HEK293T (cell line): ENCODE results near the gene TBC1D14.
"Not testable (repeated sequence)": the region's sequence is repeated elsewhere in the genome, so short reads cannot be mapped to it uniquely, and the experiment has no call there.

ENCODE experiments used
- CTCF ChIA-PET: fragments of 350-600 bp; formaldehyde crosslinking; extraction: SDS; loops from one replicate; lab custom pipeline; 2021; ENCODE audit warnings: antibody characterized with exemption, inconsistent platforms; lab: Yijun Ruan, JAX
- POLR2A ChIA-PET: fragments of 350-600 bp; formaldehyde crosslinking; extraction: SDS; loops from one replicate; lab custom pipeline; 2020; ENCODE audit warnings: antibody characterized with exemption, inconsistent platforms; lab: Yijun Ruan, JAX
- DNase-seq: peaks from one replicate; pipeline ENCODE4 v3.0.0; 2012; ENCODE audit warnings: mixed read lengths; ENCODE audit errors: extremely low spot score
- ARNT ChIP-seq: fragments of 450-650 bp; IDR thresholded peaks from 2 replicates; pipeline ENCODE4 v1.6.1; 2017; ENCODE audit warnings: mild to moderate bottlenecking
- BHLHE40 ChIP-seq: fragments of 450-650 bp; IDR thresholded peaks from 2 replicates; pipeline ENCODE4 v1.6.1; 2016; ENCODE audit warnings: mild to moderate bottlenecking, moderate library complexity, borderline replicate concordance
- CTBP1 ChIP-seq: fragments of 450-650 bp; IDR thresholded peaks from 2 replicates; pipeline ENCODE4 v1.6.1; 2016; ENCODE audit warnings: borderline replicate concordance
- ELF4 ChIP-seq: fragments of 450-650 bp; IDR thresholded peaks from 2 replicates; pipeline ENCODE4 v1.6.1; 2017; ENCODE audit warnings: antibody characterized with exemption
- FOXA1 ChIP-seq: fragments of 450-650 bp; IDR thresholded peaks from 2 replicates; pipeline ENCODE4 v1.6.1; 2016; ENCODE audit warnings: mild to moderate bottlenecking
- FOXK2 ChIP-seq: fragments of 450-650 bp; IDR thresholded peaks from 2 replicates; pipeline ENCODE4 v1.6.1; 2016; ENCODE audit warnings: mild to moderate bottlenecking
- FOXM1 ChIP-seq: fragments of 450-650 bp; IDR thresholded peaks from 2 replicates; pipeline ENCODE4 v1.6.1; 2017; ENCODE audit warnings: mild to moderate bottlenecking, borderline replicate concordance
- HDGF ChIP-seq: fragments of 450-650 bp; IDR thresholded peaks from 2 replicates; pipeline ENCODE4 v1.6.1; 2017; ENCODE audit warnings: antibody characterized with exemption, borderline replicate concordance
- L3MBTL2 ChIP-seq: fragments of 450-650 bp; conservative IDR thresholded peaks from 2 replicates; pipeline ENCODE4 v1.6.1; 2016; ENCODE audit warnings: mild to moderate bottlenecking
- LEF1 ChIP-seq: fragments of 450-650 bp; IDR thresholded peaks from 2 replicates; pipeline ENCODE4 v1.6.1; 2017; ENCODE audit warnings: mild to moderate bottlenecking, borderline replicate concordance
- NFRKB ChIP-seq: fragments of 450-650 bp; IDR thresholded peaks from 2 replicates; pipeline ENCODE4 v1.6.1; 2016; ENCODE audit warnings: mild to moderate bottlenecking, moderate library complexity
- SP1 ChIP-seq: fragments of 450-650 bp; IDR thresholded peaks from 2 replicates; pipeline ENCODE4 v1.6.1; 2017
- SUZ12 ChIP-seq: fragments of 450-650 bp; IDR thresholded peaks from 2 replicates; pipeline ENCODE4 v1.6.1; 2016; ENCODE audit warnings: mild to moderate bottlenecking
- TARDBP ChIP-seq: fragments of 450-650 bp; IDR thresholded peaks from 2 replicates; pipeline ENCODE4 v1.6.1; 2016
- ZNF384 ChIP-seq: fragments of 450-650 bp; IDR thresholded peaks from 2 replicates; pipeline ENCODE4 v1.6.1; 2016
- TF ChIP-seq, protein P1 (sequence below): fragments of 450-650 bp; IDR thresholded peaks from 2 replicates; pipeline ENCODE4 v1.6.1; 2016

Gene TBC1D14

DNA sequence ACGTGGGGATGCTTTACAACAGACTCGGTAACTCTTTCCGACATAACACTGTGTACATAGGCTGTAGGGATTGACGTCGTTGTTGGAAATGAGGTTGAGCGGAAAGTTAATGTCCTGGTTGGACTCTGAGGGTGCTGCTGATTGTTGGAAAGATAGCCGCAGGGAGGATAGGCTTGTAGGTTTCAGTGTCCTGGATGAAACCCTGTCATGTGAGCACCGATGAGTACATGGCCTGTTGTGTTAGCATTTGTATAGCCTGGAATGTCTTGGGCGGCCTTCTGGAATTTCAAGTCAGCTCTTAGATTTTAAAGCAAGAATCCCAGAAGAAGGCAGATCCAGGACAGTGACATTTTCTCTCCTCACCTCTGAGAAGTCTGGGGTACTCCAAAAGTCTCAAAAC, 63.3 kb downstream of the TBC1D14 start:
- TF ChIP-seq ZNF384: no peak
- TF ChIP-seq, protein P1, sequence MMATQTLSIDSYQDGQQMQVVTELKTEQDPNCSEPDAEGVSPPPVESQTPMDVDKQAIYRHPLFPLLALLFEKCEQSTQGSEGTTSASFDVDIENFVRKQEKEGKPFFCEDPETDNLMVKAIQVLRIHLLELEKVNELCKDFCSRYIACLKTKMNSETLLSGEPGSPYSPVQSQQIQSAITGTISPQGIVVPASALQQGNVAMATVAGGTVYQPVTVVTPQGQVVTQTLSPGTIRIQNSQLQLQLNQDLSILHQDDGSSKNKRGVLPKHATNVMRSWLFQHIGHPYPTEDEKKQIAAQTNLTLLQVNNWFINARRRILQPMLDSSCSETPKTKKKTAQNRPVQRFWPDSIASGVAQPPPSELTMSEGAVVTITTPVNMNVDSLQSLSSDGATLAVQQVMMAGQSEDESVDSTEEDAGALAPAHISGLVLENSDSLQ: no peak
- no peak for TF ChIP-seq ELF4
- TF ChIP-seq L3MBTL2: no peak
- no peak for TF ChIP-seq FOXA1
- no peak for TF ChIP-seq HDGF
- TF ChIP-seq LEF1: no peak
- TF ChIP-seq SUZ12: no peak
- no peak for TF ChIP-seq NFRKB
- no peak for TF ChIP-seq ARNT
- TF ChIP-seq TARDBP: no peak
- TF ChIP-seq FOXK2: no peak
- TF ChIP-seq FOXM1: no peak
- TF ChIP-seq BHLHE40: no peak
- TF ChIP-seq SP1: no peak
- TF ChIP-seq CTBP1: no peak
- ChIA-PET POLR2A (interaction anchor here (0.6 to 1.4 kb wide), 2 partner anchors 12 to 310 kb away, joined by 3 read pairs; no protein-coding TSS in a partner anchor), CTCF (interaction anchor here (3.0 kb wide), 1 partner anchor 98 kb away, joined by 8 read pairs; no protein-coding TSS in a partner anchor)
- DNase-seq: no peak

DNA sequence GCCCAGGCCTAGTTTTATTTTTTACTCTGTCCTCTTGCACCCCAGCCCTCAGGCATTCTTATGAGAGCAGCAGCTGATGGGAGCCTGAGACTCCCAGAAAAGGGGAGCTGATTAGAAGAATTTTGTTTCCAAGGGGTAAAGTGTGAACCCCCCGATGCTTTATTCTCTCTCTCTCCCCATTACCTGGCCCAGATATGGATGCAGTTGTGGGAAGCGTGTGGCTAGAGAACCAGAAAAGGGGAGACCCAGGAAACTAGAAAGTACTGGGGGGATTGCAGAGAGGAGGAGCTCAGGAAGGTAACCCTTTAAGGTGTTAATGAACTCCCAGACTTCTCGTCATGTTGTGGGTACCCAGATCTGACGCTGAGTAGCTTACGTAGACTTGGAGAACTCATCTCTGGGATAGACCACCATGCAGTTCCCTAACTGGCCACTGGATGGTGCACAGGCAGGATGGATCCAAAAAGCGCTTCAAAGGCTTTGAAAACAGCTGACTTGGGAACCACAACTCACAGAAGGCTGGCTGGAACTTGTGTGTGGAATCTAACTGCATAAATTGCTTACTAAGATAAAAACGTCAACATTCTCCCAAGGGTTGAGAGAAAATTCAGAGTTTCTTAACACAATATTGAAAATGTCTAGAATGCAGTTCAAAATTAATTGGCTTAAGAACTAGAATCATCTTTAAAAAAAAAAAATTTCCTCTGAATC, 64.7 kb downstream of the TBC1D14 start:
- ChIA-PET CTCF (interaction anchor here (0.6 to 3.0 kb wide), 9 partner anchors 9 to 97 kb away, joined by 3 to 9 read pairs (median 7); partner anchors contain the start of genes TADA2B and TBC1D14), POLR2A (interaction anchor here (0.7 to 1.4 kb wide), 4 partner anchors 11 to 97 kb away, joined by 3 to 5 read pairs (median 4); partner anchors contain the start of gene GRPEL1)
- peak; percentile 10; the same call in 1 of the 2 replicates for TF ChIP-seq ZNF384
- TF ChIP-seq LEF1: 0 out of 2 replicates have a peak, but pooled peaks have one; percentile 47
- no peak for TF ChIP-seq ARNT
- DNase-seq: peak; percentile 89

DNA sequence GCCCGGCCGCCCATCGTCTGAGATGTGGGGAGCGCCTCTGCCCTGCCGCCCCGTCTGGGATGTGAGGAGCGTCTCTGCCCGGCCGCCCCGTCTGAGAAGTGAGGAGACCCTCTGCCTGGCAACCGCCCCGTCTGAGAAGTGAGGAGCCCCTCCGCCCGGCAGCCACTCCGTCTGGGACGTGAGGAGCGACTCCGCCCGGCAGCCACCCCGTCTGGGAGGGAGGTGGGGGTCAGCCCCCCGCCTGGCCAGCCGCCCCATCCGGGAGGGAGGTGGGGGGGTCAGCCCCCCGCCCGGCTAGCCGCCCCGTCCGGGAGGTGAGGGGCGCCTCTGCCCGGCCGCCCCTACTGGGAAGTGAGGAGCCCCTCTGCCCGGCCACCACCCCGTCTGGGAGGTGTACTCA, 68.2 kb downstream of the TBC1D14 start:
- DNase-seq, POLR2A ChIA-PET, CTCF ChIA-PET: not testable (repeated sequence)

DNA sequence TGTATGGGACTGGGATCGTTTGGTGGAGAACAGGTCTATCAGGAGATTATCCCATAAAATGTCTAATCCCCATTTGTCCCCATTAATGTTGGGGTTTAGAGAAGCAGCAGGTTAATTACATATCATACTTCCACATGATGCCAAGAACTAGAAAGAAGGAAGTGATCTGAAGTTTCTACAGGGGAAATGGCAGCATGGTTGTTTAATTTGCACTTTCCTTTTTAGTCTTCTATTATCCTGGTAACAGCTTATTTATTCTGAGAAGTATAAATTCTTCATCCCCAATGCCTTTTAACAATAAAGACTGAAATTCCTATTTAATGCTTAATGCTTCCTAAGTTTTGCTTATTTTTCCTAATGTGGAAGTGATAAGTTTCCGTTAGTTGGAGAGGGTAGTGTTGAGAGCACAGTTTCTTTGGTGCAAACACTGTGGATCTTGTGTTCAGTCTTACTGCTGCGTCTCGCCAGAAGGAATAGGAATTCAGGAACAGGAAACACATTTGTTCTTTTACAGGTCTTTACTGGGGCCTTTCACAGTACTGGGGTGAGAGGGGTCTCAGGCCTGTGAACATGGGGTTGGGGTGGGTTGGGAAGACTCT, 74.0 kb downstream of the TBC1D14 start:
- DNase-seq: no peak
- TF ChIP-seq SP1 (no peak), FOXA1 (no peak), ELF4 (no peak), LEF1 (no peak), FOXK2 (no peak), BHLHE40 (no peak), SUZ12 (no peak), HDGF (no peak), ARNT (no peak), CTBP1 (no peak), FOXM1 (no peak), NFRKB (no peak), ZNF384 (no peak)
- POLR2A ChIA-PET: interaction anchor here (1.6 kb wide), 1 partner anchor 74 kb away, joined by 5 read pairs; the partner anchor contains the start of gene TBC1D14
- CTCF ChIA-PET: interaction anchor here (1.0 to 2.4 kb wide), 2 partner anchors 9 to 59 kb away, joined by 3 to 9 read pairs; a partner anchor contains a TSS

DNA sequence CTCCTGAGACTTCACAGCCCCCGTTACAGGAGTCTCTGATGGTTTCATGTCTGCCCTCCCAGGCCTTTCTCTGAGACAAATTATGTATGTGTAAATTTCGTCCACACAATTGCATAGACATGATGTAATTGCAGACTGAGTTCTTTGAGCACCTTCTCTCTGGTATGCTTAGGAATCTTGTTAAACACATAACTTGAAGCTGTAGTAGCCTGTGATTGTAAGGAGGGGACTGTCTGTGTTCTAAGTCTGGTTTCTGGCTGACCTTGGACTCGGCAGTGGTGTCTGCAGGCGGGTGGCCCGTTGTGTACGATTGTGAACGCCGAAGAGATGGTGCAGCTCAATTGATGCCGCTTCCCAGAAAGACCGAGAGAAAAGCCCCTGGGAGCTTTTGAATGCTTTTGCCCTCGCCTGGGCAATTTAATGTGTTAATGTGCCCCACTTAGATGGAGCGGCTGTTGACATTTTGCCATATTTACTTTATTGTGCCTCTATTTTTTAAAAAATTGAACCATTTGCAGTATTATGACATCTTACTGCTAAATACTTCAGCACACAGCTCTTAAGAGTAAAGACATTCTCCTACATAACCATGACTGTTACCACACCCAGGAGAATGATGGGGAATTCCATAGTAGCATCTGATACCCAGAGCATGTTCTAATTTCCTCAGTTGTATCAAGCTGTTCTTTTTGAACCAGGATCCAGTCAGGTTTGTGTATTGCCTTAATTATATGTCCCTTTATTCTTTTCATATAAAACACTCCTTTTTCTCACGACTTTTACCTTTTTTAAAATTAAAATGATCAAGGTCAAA, 75.2 kb downstream of the TBC1D14 start:
- ChIA-PET POLR2A (interaction anchor here (0.7 to 1.5 kb wide), 3 partner anchors 12 to 83 kb away, joined by 3 to 6 read pairs (median 3); partner anchors contain the start of genes GRPEL1 and TBC1D14), CTCF (interaction anchor here (1.0 to 2.4 kb wide), 2 partner anchors 10 to 58 kb away, joined by 3 to 9 read pairs; a partner anchor contains a TSS)
- no peak for DNase-seq
- TF ChIP-seq LEF1: no peak
- TF ChIP-seq SP1: no peak
- TF ChIP-seq NFRKB: no peak
- no peak for TF ChIP-seq FOXA1
- no peak for TF ChIP-seq TARDBP
- TF ChIP-seq, protein P1: no peak
- no peak for TF ChIP-seq FOXK2
- TF ChIP-seq SUZ12: no peak
